ENCODE measurements around the gene CCDC198.

DNA sequence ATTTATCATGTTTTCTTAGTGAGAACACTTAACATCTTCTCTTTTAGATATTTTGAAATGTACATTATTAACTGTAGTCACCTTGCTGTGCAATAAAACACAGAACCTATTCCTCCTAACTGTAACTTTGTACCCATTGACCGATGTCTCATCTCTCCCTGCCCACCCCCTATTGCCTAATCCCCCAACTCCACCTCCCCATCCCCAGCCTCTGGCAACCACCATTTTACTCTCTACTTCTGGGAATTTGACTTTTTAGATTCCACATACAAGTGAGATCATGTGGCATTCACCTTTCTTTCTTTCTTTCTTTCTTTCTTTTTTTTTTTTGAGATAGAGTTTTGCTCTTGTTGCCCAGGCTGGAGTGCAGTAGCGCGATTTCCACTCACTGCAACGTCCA is 4.4 kb upstream of the CCDC198 start:
- no peak for TF ChIP-seq YY1 (tag by site-specific recombination; IDR thresholded peaks at IDR 0.05)
- TF ChIP-seq ZNF175 (tag by site-specific recombination; IDR thresholded peaks at IDR 0.05): no peak
- no peak for TF ChIP-seq BCL11A (tag by site-specific recombination; IDR thresholded peaks at IDR 0.05; ENCODE audit: low read depth)
- TF ChIP-seq, protein P1, sequence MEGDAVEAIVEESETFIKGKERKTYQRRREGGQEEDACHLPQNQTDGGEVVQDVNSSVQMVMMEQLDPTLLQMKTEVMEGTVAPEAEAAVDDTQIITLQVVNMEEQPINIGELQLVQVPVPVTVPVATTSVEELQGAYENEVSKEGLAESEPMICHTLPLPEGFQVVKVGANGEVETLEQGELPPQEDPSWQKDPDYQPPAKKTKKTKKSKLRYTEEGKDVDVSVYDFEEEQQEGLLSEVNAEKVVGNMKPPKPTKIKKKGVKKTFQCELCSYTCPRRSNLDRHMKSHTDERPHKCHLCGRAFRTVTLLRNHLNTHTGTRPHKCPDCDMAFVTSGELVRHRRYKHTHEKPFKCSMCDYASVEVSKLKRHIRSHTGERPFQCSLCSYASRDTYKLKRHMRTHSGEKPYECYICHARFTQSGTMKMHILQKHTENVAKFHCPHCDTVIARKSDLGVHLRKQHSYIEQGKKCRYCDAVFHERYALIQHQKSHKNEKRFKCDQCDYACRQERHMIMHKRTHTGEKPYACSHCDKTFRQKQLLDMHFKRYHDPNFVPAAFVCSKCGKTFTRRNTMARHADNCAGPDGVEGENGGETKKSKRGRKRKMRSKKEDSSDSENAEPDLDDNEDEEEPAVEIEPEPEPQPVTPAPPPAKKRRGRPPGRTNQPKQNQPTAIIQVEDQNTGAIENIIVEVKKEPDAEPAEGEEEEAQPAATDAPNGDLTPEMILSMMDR (tag by site-specific recombination; IDR thresholded peaks at IDR 0.05): no peak
- TF ChIP-seq FEZF1 (tag by site-specific recombination; IDR thresholded peaks at IDR 0.05): no peak
- TF ChIP-seq ZNF426 (tag by site-specific recombination; IDR thresholded peaks at IDR 0.05): no peak
- TF ChIP-seq, protein P2, sequence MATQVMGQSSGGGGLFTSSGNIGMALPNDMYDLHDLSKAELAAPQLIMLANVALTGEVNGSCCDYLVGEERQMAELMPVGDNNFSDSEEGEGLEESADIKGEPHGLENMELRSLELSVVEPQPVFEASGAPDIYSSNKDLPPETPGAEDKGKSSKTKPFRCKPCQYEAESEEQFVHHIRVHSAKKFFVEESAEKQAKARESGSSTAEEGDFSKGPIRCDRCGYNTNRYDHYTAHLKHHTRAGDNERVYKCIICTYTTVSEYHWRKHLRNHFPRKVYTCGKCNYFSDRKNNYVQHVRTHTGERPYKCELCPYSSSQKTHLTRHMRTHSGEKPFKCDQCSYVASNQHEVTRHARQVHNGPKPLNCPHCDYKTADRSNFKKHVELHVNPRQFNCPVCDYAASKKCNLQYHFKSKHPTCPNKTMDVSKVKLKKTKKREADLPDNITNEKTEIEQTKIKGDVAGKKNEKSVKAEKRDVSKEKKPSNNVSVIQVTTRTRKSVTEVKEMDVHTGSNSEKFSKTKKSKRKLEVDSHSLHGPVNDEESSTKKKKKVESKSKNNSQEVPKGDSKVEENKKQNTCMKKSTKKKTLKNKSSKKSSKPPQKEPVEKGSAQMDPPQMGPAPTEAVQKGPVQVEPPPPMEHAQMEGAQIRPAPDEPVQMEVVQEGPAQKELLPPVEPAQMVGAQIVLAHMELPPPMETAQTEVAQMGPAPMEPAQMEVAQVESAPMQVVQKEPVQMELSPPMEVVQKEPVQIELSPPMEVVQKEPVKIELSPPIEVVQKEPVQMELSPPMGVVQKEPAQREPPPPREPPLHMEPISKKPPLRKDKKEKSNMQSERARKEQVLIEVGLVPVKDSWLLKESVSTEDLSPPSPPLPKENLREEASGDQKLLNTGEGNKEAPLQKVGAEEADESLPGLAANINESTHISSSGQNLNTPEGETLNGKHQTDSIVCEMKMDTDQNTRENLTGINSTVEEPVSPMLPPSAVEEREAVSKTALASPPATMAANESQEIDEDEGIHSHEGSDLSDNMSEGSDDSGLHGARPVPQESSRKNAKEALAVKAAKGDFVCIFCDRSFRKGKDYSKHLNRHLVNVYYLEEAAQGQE (tag by site-specific recombination; IDR thresholded peaks at IDR 0.05): no peak
